Central memory CD8-positive, alpha-beta T cell (primary cell): ENCODE measurements around the gene ANKRD10.
"Not testable (repeated sequence)": the region's sequence is repeated elsewhere in the genome, so short reads cannot be mapped to it uniquely, and the experiment has no call there.

ENCODE experiments used
- ATAC-seq: fragments of 150-1000 bp; cut with Tn5 transposase; replicated peaks from 2 replicates; pipeline ENCODE4 v1.10.0; 2022; ENCODE audit warnings: mild to moderate bottlenecking, moderate FRiP score, moderate number of reproducible peaks; ENCODE audit not compliant: poor library complexity, severe bottlenecking; ENCODE audit errors: extremely low read depth
- DNase-seq, 2 donors: peaks; one replicate each; pipeline ENCODE4 v3.0.0; 2021; ENCODE audit warnings: low spot score in 2 of 2
- H3K27ac Mint-ChIP-seq: one replicate; pipeline ENCODE4 v1.8.0; 2022; ENCODE audit warnings: low read depth, mild to moderate bottlenecking, moderate library complexity, mixed read lengths
- H3K27me3 Mint-ChIP-seq: one replicate; pipeline ENCODE4 v1.8.0; 2022; ENCODE audit warnings: mixed read lengths
- H3K36me3 Mint-ChIP-seq: one replicate; pipeline ENCODE4 v1.8.0; 2022; ENCODE audit warnings: mild to moderate bottlenecking, moderate library complexity, mixed read lengths; ENCODE audit not compliant: insufficient read depth
- H3K4me1 Mint-ChIP-seq: one replicate; pipeline ENCODE4 v1.8.0; 2022; ENCODE audit warnings: mixed read lengths
- H3K4me3 Mint-ChIP-seq: one replicate; pipeline ENCODE4 v1.8.0; 2022; ENCODE audit warnings: mild to moderate bottlenecking, moderate library complexity, mixed read lengths
- H3K9me3 Mint-ChIP-seq: one replicate; pipeline ENCODE4 v1.8.0; 2022; ENCODE audit warnings: mixed read lengths

Gene ANKRD10

DNA sequence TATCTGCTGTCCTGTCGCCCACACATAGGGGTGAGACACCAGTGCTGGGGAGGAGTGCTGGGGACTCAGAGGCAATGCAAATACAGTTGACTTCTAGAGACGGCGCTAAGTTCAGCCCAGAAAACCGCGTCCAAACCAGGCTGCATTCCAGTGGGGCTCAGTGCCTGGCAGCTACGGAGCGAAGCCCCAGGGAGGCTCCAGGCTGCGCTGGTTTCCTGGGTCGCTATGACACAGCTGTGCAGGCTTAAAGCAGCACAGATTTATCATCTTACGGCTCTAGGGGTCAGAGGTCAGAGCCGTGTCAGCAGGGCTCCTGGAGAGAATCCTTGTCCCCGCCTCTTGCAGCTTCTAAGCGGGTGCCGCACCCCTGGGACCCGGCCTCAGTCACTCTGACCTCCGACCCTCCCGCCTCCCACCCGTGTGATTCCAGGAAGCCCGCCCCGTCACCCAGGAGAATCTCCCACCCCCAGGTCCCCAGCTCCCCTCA lies 61.6 kb downstream of the ANKRD10 start:
- H3K36me3 Mint-ChIP-seq: peaks cover 2% of the 10 kb centered on the region
- no peak overlapping the region for H3K4me3 Mint-ChIP-seq
- ATAC-seq (no peak), DNase-seq (no peak)
- H3K4me1 Mint-ChIP-seq: peaks cover 16% of the 10 kb centered on the region
- peaks cover 35% of the 10 kb centered on the region for H3K27me3 Mint-ChIP-seq
- no peak overlapping the region for H3K27ac Mint-ChIP-seq
- H3K9me3 Mint-ChIP-seq: peaks cover 4% of the 10 kb centered on the region

DNA sequence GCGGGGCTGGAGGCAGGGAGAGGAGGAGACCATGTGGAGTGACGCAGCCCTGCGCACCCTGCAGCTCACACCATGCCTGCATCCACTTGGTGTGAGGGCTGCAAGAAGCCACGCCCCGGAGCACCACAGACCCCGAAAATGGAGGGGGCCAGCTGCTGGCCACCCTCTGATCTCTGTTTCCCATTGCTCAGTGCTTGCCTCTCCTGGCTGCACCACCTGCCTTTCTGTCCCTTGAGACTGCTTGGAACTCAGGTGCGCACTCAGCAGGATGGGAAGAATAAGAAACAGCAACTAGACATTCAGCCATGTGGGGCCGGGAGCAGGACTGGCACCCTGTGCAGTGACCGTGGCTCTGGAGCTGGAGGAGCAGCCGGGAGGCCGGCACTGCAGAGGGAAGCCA lies 64.0 kb downstream of the ANKRD10 start:
- H3K36me3 Mint-ChIP-seq: peaks cover 2% of the 10 kb centered on the region
- H3K9me3 Mint-ChIP-seq: no peaks in the 10 kb centered on the region
- H3K4me1 Mint-ChIP-seq: no peaks in the 10 kb centered on the region
- DNase-seq (no peak), ATAC-seq (no peak)
- H3K27ac Mint-ChIP-seq: no peak overlapping the region
- H3K27me3 Mint-ChIP-seq: peaks cover 40% of the 10 kb centered on the region
- H3K4me3 Mint-ChIP-seq: no peak overlapping the region

GRCh38 chr13:110850006-110850405 lies 64.9 kb downstream of the ANKRD10 start:
- H3K4me3 Mint-ChIP-seq: no peak overlapping the region
- no peaks in the 10 kb centered on the region for H3K4me1 Mint-ChIP-seq
- no peak for ATAC-seq
- H3K36me3 Mint-ChIP-seq: peaks cover 2% of the 10 kb centered on the region
- no peaks in the 10 kb centered on the region for H3K9me3 Mint-ChIP-seq
- no peak for DNase-seq
- H3K27ac Mint-ChIP-seq: no peak overlapping the region
- peaks cover 46% of the 10 kb centered on the region for H3K27me3 Mint-ChIP-seq

GRCh38 chr13:110845520-110845919 lies 69.3 kb downstream of the ANKRD10 start:
- Mint-ChIP-seq H3K27ac (no peak overlapping the region), H3K27me3 (peaks cover 61% of the 10 kb centered on the region)
- ATAC-seq: no peak

GRCh38 chr13:110841846-110842245 lies 73.0 kb downstream of the ANKRD10 start:
- ATAC-seq (no peak), DNase-seq (no peak)
- no peaks in the 10 kb centered on the region for H3K9me3 Mint-ChIP-seq

More at GRCh38 chr13:110845520-110845919, 69.3 kb downstream of the ANKRD10 start:
- Mint-ChIP-seq H3K36me3 (peaks cover 2% of the 10 kb centered on the region), H3K9me3 (no peaks in the 10 kb centered on the region), H3K4me1 (no peaks in the 10 kb centered on the region), H3K4me3 (no peak overlapping the region)
- no peak for DNase-seq

GRCh38 chr13:110841406-110841805 lies 73.5 kb downstream of the ANKRD10 start:
- Mint-ChIP-seq H3K9me3 (no peaks in the 10 kb centered on the region), H3K27ac (no peak overlapping the region), H3K27me3 (peaks cover 46% of the 10 kb centered on the region), H3K36me3 (no peaks in the 10 kb centered on the region), H3K4me3 (no peak overlapping the region), H3K4me1 (no peaks in the 10 kb centered on the region)
- ATAC-seq (no peak), DNase-seq (no peak)

More at GRCh38 chr13:110841846-110842245, 73.0 kb downstream of the ANKRD10 start:
- Mint-ChIP-seq H3K27me3 (peaks cover 49% of the 10 kb centered on the region), H3K4me1 (no peaks in the 10 kb centered on the region), H3K27ac (no peak overlapping the region), H3K4me3 (no peak overlapping the region), H3K36me3 (no peaks in the 10 kb centered on the region)

GRCh38 chr13:110838867-110839538 lies 75.9 kb downstream of the ANKRD10 start:
- Mint-ChIP-seq H3K9me3 (no peaks in the 10 kb centered on the region), H3K27ac (no peak overlapping the region), H3K36me3 (no peaks in the 10 kb centered on the region), H3K4me3 (no peak overlapping the region), H3K27me3 (peaks cover 38% of the 10 kb centered on the region), H3K4me1 (no peaks in the 10 kb centered on the region)
- ATAC-seq: no peak
- no peak for DNase-seq

- peaks cover 36% of the 10 kb centered on the region for H3K27me3 Mint-ChIP-seq
- DNase-seq: no peak
- no peak overlapping the region for H3K27ac Mint-ChIP-seq
- no peak overlapping the region for H3K4me3 Mint-ChIP-seq
- no peaks in the 10 kb centered on the region for H3K36me3 Mint-ChIP-seq
- ATAC-seq: no peak
- no peaks in the 10 kb centered on the region for H3K4me1 Mint-ChIP-seq
- H3K9me3 Mint-ChIP-seq: no peaks in the 10 kb centered on the region
Measured at GRCh38 chr13:110838116-110838515, 76.8 kb downstream of the ANKRD10 start.

- ATAC-seq, H3K9me3 Mint-ChIP-seq: not testable (repeated sequence)
Measured at GRCh38 chr13:110837397-110838061, 77.3 kb downstream of the ANKRD10 start.

GRCh38 chr13:110836605-110836903 lies 78.3 kb downstream of the ANKRD10 start:
- Mint-ChIP-seq H3K4me3 (no peak overlapping the region), H3K9me3 (no peaks in the 10 kb centered on the region), H3K36me3 (no peaks in the 10 kb centered on the region), H3K4me1 (no peaks in the 10 kb centered on the region), H3K27ac (no peak overlapping the region), H3K27me3 (peaks cover 43% of the 10 kb centered on the region)
- DNase-seq (no peak), ATAC-seq (no peak)

More at GRCh38 chr13:110837397-110838061, 77.3 kb downstream of the ANKRD10 start:
- H3K4me1 Mint-ChIP-seq, H3K27ac Mint-ChIP-seq, DNase-seq, H3K36me3 Mint-ChIP-seq, H3K4me3 Mint-ChIP-seq: not testable (repeated sequence)
- H3K27me3 Mint-ChIP-seq: peaks cover 40% of the 10 kb centered on the region

DNA sequence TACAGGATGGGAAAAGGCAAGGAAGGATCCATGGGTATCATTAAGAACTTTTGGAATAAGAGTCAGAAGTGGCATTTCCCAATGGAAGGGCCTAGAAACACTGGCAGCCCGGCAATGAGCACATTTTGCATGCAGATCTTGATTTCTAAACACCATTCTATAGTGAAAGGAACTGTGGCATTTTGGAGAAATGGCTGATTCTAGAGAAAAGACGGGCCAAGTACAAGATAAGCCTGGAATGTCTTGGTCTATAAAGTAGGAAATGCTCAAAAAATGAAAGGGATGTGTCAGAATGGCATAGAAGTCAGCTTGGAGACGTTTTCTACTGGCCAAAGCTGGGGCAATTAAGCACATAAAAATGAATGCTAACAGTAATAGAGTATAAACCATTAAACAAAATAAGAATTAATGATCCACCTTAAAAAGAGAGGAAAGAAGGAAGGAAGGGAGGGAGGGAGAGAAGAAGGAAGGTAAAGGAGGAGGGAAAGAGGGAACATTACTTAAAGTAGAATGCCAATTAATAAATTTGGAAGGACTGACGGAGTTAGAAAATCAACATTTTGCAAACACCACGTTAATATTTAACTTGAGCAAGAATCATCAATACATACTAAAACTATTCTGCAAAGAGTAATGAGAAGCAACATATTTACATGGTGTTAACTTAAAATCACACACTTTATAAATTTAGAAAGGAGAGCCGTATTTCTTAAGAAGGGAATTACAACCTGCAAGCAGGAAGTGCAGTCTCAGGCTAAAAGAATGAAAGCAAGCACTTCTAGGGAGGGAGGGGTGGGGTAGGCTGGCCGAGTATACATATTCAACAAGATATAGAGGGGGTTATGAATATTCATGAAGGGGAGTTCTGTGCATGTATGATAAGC lies 78.9 kb downstream of the ANKRD10 start:
- Mint-ChIP-seq H3K4me3 (no peak overlapping the region), H3K27me3 (peaks cover 42% of the 10 kb centered on the region), H3K9me3 (no peaks in the 10 kb centered on the region), H3K27ac (no peak overlapping the region), H3K36me3 (no peaks in the 10 kb centered on the region), H3K4me1 (no peaks in the 10 kb centered on the region)
- no peak for ATAC-seq
- no peak for DNase-seq

GRCh38 chr13:110834572-110834971 lies 80.3 kb downstream of the ANKRD10 start:
- no peaks in the 10 kb centered on the region for H3K36me3 Mint-ChIP-seq
- no peak overlapping the region for H3K4me3 Mint-ChIP-seq
- H3K9me3 Mint-ChIP-seq: no peaks in the 10 kb centered on the region
- DNase-seq: no peak
- H3K27me3 Mint-ChIP-seq: peaks cover 52% of the 10 kb centered on the region
- H3K27ac Mint-ChIP-seq: no peak overlapping the region
- ATAC-seq: no peak
- no peaks in the 10 kb centered on the region for H3K4me1 Mint-ChIP-seq
